Sigmoid colon (tissue), 7 donors: ENCODE results near the gene NCOA7. TPM values are rescaled to one million over a fixed set of nuclear protein-coding genes. Genes with fewer than 3 reads are reported as not detected.

Source experiments
- DNase-seq: peaks from one replicate; pipeline ENCODE4 v3.0.0-alpha.2; 2019
- H3K27ac ChIP-seq, 4 donors: fragments of 200-600 bp; sonication (generic); one replicate each; pipeline ENCODE4 v1.5.1; 2016 to 2019; ENCODE audit warnings: mild to moderate bottlenecking in 1 of 4
- H3K27me3 ChIP-seq, 3 donors: fragments of 200-600 bp; sonication (generic); one replicate each; pipeline ENCODE4 v1.5.1; 2019; ENCODE audit warnings: mild to moderate bottlenecking in 1 of 3
- H3K36me3 ChIP-seq, 4 donors: fragments of 200-600 bp; sonication (generic); one replicate each; pipeline ENCODE4 v1.5.1; 2016 to 2019
- H3K4me1 ChIP-seq, 4 donors: fragments of 200-600 bp; sonication (generic); one replicate each; pipeline ENCODE4 v1.5.1; 2017 to 2019
- H3K4me3 ChIP-seq, 4 donors: fragments of 200-600 bp; sonication (generic); one replicate each; pipeline ENCODE4 v1.5.1; 2017 to 2019; ENCODE audit warnings: mild to moderate bottlenecking in 2 of 4, moderate library complexity in 1 of 4
- H3K9me3 ChIP-seq, 4 donors: fragments of 200-600 bp in 3 of 4; sonication (generic) in 3 of 4; one replicate each; pipeline versions ENCODE4 v1.5.1 to v1.6.1; 2013 to 2019
- CTCF ChIP-seq, 4 experiments: fragments of 450-650 bp in 3 of 4; fragments of 200-600 bp in 1 of 4; IDR thresholded peaks; one replicate each; pipeline ENCODE4 v1.5.1; 2016 to 2019; ENCODE audit warnings: antibody characterized with exemption in 4 of 4, mild to moderate bottlenecking in 3 of 4, moderate library complexity in 2 of 4
- EP300 ChIP-seq, 4 donors: sonication (generic); formaldehyde crosslinking; IDR thresholded peaks; one replicate each; pipeline ENCODE4 v1.6.1; 2017; ENCODE audit warnings: antibody characterized with exemption in 4 of 4
- POLR2A ChIP-seq, 2 donors: fragments of 450-650 bp; IDR thresholded peaks; one replicate each; pipeline ENCODE4 v1.6.1; 2016; ENCODE audit warnings: antibody characterized with exemption in 2 of 2, mild to moderate bottlenecking in 2 of 2, moderate library complexity in 2 of 2
- POLR2AphosphoS5 ChIP-seq, 4 donors: sonication (generic); formaldehyde crosslinking; IDR thresholded peaks; one replicate each; pipeline ENCODE4 v1.6.1; 2017; ENCODE audit warnings: antibody characterized with exemption in 4 of 4
- WGBS, 2 donors: extraction: QIAGEN DNeasy Blood & Tissue Kit; methylation state at CpG; one replicate each; pipeline ENCODE4 v1.1.7; 2013; 5-methylcytosine and 5-hydroxymethylcytosine counted together
- intact Hi-C: fragments of 100-400 bp; cut with DNase I; formaldehyde crosslinking; loops from one replicate; pipeline ENCODE4 v1.15.1; 2023
- polyA plus RNA-seq, 3 donors: library from polyadenylated mRNA; stranded (reverse); fragments of 200-250 nt; gene quantifications; one replicate each; pipeline ENCODE4 v1.2.3, GENCODE V29; 2013
- total RNA-seq, 4 donors: library from RNA; depleted of rRNA; stranded (reverse); fragments of >200 nt; gene quantifications; one replicate each; pipeline ENCODE4 v1.1.0, GENCODE V29; 2016
- donor health status: healthy with polysubstance abuse.
- donor health status: Bipolar disorder and iron deficiency.
- donor health status: healthy.

Gene NCOA7
- total and polyA plus RNA-seq, 7 donors: 15.6 to 48.3 (median 27.5) TPM

DNA sequence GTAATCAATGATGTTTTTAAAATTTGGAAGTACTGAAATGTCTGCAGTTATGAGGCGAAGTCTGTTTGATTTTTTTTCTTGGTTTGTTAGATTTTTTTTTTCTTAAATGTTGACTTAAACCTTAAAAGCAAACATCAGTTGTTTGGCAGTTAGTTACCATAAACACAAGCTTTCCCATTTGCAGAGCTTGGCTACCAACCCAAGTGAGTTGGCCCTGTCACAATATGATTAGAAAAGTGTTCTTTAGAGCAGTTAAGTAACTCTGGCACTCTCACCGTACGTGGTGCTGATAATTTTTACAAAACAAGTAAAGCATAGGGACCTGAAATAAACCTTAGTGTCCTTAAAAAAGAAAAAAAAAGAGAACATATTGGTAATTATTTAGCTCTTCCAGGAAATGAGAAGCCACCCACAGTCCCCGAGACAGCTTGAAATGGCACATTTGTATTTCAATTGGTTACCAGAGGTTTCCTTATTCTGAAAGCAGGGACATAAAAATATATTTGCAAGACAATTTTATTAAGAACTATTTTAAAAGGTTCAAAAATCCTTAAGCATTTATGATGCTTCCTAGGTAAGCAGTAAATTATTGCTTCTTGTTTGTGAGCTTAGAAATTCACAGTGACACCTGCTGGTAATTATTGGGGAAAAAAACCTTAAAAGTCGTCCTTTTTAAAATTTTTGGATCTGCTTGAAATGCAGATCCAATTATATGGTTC, 37.4 kb upstream of the NCOA7 start:
- Histone ChIP-seq H3K4me1 (peaks cover 0 to 20% (median 13%) of the 10 kb centered on the region in 4 donors), H3K4me3 (no peak overlapping the region), H3K36me3 (peaks cover 0 to 4% (median 0%) of the 10 kb centered on the region in 4 donors), H3K27ac (no peak overlapping the region), H3K9me3 (no peaks in the 10 kb centered on the region), H3K27me3 (peaks cover 0 to 23% (median 0%) of the 10 kb centered on the region in 3 donors)
- intact Hi-C loops: no loop called here
- TF ChIP-seq POLR2AphosphoS5 (IDR thresholded peaks at IDR 0.05) (no peak), CTCF (IDR thresholded peaks at IDR 0.05) (no peak), EP300 (IDR thresholded peaks at IDR 0.05) (no peak), POLR2A (IDR thresholded peaks at IDR 0.05) (no peak)
- no peak for DNase-seq
- 17 to 49% methylated on average over 5 of the region's 5 CpGs for WGBS, 2 donors

- TF ChIP-seq POLR2AphosphoS5 (IDR thresholded peaks at IDR 0.05) (no peak), EP300 (IDR thresholded peaks at IDR 0.05) (no peak), POLR2A (IDR thresholded peaks at IDR 0.05) (no peak)
- H3K9me3 ChIP-seq: no peaks in the 10 kb centered on the region
- H3K36me3 ChIP-seq: peaks cover 0 to 4% (median 0%) of the 10 kb centered on the region in 4 donors
- peaks cover 0 to 16% (median 11%) of the 10 kb centered on the region in 4 donors for H3K4me1 ChIP-seq
- H3K27me3 ChIP-seq: peaks cover 0 to 18% (median 0%) of the 10 kb centered on the region in 3 donors
- H3K27ac ChIP-seq: no peak overlapping the region
- H3K4me3 ChIP-seq: no peak overlapping the region
- DNase-seq: no peak
- intact Hi-C loops: no loop called here
Observed at GRCh38 chr6:125753937-125754259, 36.9 kb upstream of the NCOA7 start.

GRCh38 chr6:125754566-125754965, 36.2 kb upstream of the NCOA7 start:
- H3K27ac ChIP-seq: no peak overlapping the region
- no peak for DNase-seq
- H3K9me3 ChIP-seq: no peaks in the 10 kb centered on the region
- H3K4me1 ChIP-seq: peaks cover 0 to 14% (median 10%) of the 10 kb centered on the region in 4 donors
- intact Hi-C loops: no loop called here
- H3K4me3 ChIP-seq: no peak overlapping the region
- peaks cover 0 to 4% (median 0%) of the 10 kb centered on the region in 4 donors for H3K36me3 ChIP-seq
- TF ChIP-seq EP300 (IDR thresholded peaks at IDR 0.05) (no peak), POLR2A (IDR thresholded peaks at IDR 0.05) (no peak), POLR2AphosphoS5 (IDR thresholded peaks at IDR 0.05) (no peak)
- peaks cover 0 to 15% (median 0%) of the 10 kb centered on the region in 3 donors for H3K27me3 ChIP-seq
- 40 to 61% methylated on average over 2 of the region's 2 CpGs for WGBS, 2 donors

DNA sequence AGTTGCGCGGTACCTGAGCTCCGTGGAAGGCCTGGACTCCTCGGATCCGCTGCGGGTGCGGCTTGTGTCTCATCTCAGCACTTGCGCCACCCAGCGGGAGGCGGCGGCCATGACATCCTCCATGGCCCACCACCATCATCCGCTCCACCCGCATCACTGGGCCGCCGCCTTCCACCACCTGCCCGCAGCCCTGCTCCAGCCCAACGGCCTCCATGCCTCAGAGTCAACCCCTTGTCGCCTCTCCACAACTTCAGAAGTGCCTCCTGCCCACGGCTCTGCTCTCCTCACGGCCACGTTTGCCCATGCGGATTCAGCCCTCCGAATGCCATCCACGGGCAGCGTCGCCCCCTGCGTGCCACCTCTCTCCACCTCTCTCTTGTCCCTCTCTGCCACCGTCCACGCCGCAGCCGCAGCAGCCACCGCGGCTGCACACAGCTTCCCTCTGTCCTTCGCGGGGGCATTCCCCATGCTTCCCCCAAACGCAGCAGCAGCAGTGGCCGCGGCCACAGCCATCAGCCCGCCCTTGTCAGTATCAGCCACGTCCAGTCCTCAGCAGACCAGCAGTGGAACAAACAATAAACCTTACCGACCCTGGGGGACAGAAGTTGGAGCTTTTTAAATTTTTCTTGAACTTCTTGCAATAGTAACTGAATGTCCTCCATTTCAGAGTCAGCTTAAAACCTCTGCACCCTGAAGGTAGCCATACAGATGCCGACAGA, 31.4 kb upstream of the NCOA7 start:
- TF ChIP-seq POLR2A (IDR thresholded peaks at IDR 0.05): no peak
- no peak for TF ChIP-seq EP300 (IDR thresholded peaks at IDR 0.05)
- TF ChIP-seq POLR2AphosphoS5 (IDR thresholded peaks at IDR 0.05): no peak
- no peak for TF ChIP-seq CTCF (IDR thresholded peaks at IDR 0.05)
- Histone ChIP-seq H3K27me3 (no peaks in the 10 kb centered on the region), H3K36me3 (peaks cover 0 to 13% (median 0%) of the 10 kb centered on the region in 4 donors), H3K4me3 (no peak overlapping the region), H3K27ac (no peak overlapping the region), H3K9me3 (no peaks in the 10 kb centered on the region), H3K4me1 (no peaks in the 10 kb centered on the region)
- WGBS, 2 donors: 87% methylated on average over 42 of the region's 42 CpGs
- DNase-seq: no peak
- intact Hi-C loops: no loop called here

- Histone ChIP-seq H3K9me3 (no peaks in the 10 kb centered on the region), H3K36me3 (peaks cover 0 to 9% (median 0%) of the 10 kb centered on the region in 4 donors), H3K4me3 (no peak overlapping the region), H3K27me3 (no peaks in the 10 kb centered on the region), H3K27ac (no peak overlapping the region), H3K4me1 (no peaks in the 10 kb centered on the region)
- intact Hi-C loops: no loop called here
- TF ChIP-seq CTCF (IDR thresholded peaks at IDR 0.05) (no peak), EP300 (IDR thresholded peaks at IDR 0.05) (no peak), POLR2A (IDR thresholded peaks at IDR 0.05) (no peak)
- no peak for DNase-seq
- WGBS, 2 donors: 70 to 75% methylated on average over 5 of the region's 5 CpGs
Observed at GRCh38 chr6:125759959-125760457, 30.8 kb upstream of the NCOA7 start.
